GM21423 (cell line): Measurements from ENCODE around the gene ADCY1.
"Not testable (repeated sequence)": the region's sequence is repeated elsewhere in the genome, so short reads cannot be mapped to it uniquely, and the experiment has no call there.

Experiments used
- ATAC-seq: cut with Tn5 transposase; IDR thresholded peaks from one replicate; pipeline ENCODE4 v1.9.1; 2021; ENCODE audit warnings: mild to moderate bottlenecking, moderate library complexity; ENCODE audit not compliant: unreplicated experiment

ADCY1 gene

GRCh38 chr7:45708046-45708950 lies 134.1 kb downstream of the ADCY1 start:
- ATAC-seq: no peak

DNA sequence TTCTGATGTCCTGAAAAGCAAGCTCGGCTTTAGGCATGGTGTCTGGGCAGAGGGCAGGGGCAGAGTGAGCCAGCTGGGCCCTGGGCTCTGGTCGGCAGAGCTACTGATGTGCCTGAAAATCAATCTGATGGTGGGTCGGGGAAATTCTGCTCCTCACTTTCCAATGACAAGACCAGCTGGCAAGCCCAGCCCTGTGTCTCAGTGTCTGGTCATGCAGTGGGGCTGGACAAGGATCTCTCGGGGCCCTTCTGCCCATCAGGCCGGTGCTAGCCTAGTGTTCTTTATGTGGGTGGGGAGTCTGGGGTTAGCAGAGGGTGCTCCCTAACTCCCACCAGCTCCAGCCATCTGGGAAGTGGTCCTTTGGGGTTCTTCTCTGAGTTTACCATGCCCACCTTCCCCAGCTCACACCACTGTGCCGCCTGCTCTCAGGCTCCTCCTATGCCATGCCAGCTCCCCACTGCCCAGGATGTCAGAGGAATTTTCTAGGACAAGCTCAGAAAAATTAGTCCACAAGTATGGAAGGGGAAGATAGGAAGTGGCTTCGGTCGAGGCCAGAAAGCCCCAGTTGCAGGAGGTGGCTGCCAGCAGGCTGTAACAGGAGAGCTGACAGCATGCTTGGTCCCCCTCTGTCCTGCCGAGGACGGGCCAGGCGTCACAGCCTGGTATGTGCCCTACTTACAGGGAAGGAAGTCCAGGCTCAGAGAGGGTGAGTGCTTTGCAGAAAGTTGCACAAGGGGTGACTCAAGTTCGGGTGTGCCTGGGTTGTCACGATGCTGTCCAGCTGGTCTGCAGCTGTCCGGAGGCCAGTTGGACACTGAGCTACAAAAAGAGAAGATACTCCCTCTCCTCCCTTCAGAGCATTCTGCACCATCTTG lies 135.2 kb downstream of the ADCY1 start:
- no peak for ATAC-seq

DNA sequence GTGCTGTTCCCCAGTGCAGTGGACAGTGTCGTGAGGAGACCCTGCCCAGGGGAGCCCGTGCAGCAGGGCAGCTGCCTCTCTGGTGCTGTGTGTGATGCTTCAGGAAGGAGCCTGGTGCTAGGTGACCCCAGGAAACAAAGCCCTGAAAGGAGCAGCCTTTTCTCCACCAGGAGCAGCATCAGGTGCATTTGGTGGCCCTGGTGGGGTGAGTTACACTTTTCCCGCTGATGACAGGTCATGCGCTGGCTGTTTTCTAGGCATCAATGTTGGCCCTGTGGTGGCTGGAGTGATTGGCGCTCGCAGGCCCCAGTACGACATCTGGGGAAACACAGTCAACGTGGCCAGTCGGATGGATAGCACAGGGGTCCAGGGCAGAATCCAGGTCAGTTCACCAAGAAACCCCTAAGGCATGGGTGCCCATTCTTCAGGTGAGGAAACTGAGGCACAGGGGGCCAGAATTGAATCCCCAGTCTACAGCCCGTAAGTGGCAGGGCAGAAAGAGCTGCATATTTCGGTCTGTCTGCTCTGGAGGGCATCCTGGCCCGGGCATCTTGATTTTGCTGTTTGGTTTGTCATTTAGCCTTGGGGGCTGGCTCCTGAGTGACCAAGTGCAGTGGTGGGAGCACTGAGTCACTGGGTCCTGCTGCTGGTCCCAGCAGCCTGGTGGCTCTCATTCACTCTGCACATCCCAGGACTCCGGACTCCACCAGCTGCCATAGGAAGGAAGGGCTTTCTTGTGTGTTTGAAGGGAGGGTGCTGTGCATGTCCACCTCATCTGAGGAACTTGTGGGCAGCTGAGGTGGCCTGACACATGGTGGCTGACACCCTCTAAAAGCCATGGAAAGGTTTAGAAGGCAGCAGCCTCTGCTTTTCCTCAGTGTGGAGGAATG lies 136.3 kb downstream of the ADCY1 start:
- ATAC-seq: no peak

DNA sequence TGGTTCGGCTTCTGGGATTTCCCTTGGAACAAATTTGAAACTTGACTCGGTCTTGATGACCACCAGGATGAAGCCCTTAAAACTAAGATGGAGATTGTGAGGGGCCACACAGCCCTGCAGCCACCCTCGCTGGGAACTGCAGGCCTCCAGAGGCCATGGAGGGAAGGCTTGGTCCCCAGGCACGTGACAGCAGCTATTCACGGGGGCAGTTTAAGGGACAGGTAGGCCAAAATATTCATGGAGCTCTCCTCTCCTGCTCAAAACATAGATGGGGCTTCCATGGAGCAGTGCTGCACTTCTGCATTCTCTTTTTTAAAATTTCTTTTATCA lies 137.0 kb downstream of the ADCY1 start:
- ATAC-seq: no peak

DNA sequence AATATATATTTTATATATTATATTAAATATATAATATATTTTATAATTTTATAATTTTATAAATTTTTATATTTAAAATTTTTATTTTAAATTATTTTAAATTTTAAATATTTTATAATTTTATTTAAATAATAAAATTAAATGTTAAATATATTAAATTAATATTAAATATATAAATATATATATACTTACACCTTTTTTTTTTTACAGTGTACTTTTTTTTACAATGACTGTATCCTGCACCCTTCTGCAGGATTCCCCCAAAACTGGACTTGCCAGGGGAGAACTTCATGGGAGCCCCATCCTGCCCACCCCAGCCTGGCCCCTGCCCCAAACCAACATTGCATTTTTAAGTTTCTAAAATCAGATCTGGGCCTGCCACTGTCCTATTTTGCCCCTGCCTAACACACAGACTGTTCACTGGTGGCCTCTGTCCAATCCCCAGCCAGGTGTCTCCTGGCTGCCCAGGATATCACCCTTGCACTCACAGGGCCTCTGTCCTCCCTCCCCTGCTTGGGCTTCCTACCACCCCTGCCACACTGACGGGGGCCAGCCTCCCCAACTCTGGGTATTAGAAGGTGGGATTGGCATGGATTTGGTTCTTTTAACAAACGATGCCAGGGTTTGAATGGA lies 138.0 kb downstream of the ADCY1 start:
- no peak for ATAC-seq

DNA sequence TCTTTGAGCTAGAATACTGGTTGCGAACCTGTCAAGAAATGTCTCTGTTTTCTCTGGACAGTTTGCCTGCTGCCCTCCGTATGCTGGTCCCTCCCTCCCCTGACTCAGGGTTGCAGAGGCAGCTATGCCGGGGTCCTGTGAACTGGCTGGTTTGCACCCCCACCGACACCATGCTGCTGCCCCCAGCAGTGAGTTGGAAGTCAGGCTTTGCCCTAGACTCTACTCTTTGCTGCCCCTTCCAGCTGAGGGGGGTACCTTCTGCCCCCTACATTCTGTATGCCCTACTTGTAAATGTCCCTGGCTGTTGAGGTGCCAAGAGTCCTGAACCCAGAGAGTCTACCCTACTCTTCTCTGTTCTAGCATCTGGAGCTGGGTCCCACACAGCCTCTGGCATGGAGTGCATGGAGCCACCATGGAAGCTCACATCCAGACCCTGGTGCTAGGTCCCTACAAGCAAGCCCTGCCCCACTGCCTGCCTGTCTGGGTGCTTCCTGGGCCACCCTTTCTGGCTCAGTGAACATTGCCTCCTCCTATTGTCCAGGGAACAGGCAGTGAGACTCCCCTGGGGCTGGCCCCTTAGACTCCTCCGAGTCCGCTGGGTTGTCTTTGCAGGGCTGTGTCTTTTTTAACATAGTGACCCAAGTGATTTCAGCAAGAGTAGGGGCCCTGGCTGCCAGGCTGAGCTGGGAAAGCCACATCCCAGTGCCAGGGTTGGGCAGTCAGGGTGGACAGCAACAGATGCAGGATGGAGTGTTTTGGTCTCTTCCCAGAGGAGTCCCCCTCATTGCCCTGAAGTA lies 138.9 kb downstream of the ADCY1 start:
- ATAC-seq: no peak

DNA sequence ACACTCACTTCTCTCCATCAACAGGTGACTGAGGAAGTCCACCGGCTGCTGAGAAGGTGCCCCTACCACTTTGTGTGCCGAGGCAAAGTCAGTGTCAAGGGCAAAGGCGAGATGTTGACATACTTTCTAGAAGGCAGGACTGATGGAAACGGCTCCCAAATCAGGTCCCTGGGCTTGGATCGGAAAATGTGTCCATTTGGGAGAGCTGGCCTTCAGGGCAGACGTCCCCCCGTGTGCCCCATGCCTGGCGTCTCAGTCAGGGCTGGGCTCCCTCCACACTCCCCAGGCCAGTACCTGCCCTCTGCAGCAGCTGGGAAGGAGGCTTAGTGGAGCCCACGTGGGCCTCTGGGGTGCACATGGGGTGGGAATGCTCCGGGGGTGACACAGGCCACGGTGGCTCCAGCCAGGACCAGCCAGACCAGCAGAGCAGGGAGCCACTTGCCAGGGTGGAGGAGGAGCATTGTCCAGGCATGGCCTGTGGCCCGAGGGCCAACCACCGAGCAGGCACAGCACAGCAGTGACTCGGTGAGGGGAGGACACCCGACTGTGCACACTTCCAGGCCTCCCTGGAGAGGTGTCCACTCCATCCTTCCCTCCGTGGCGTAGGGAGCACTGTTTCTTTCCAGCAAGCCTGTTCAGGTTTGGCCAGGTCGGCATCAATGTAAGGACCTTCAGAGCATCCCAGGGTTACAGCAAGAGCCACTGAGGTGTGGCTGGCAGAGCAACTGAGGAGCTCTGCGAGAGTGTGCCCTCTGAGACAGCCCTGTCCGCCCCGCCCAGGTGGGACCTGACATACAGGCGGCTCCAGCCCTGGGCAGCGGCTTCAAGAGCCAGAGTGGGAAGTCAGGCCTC lies 139.7 kb downstream of the ADCY1 start:
- ATAC-seq: no peak

DNA sequence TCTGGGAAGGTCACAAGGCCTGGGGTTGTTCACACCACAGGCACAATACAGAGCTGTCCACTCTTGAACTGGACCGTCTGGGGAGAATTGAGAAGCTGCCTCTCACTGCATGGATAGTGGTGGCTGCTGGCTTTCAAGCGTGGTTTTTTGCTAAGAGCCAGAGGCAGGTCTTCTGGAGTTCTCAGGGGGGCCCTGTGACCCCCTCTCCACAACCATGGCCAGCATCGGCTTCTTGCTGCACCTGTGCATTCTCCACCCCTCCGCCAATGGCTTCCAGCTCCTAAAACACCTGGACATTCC lies 140.3 kb downstream of the ADCY1 start:
- no peak for ATAC-seq

DNA sequence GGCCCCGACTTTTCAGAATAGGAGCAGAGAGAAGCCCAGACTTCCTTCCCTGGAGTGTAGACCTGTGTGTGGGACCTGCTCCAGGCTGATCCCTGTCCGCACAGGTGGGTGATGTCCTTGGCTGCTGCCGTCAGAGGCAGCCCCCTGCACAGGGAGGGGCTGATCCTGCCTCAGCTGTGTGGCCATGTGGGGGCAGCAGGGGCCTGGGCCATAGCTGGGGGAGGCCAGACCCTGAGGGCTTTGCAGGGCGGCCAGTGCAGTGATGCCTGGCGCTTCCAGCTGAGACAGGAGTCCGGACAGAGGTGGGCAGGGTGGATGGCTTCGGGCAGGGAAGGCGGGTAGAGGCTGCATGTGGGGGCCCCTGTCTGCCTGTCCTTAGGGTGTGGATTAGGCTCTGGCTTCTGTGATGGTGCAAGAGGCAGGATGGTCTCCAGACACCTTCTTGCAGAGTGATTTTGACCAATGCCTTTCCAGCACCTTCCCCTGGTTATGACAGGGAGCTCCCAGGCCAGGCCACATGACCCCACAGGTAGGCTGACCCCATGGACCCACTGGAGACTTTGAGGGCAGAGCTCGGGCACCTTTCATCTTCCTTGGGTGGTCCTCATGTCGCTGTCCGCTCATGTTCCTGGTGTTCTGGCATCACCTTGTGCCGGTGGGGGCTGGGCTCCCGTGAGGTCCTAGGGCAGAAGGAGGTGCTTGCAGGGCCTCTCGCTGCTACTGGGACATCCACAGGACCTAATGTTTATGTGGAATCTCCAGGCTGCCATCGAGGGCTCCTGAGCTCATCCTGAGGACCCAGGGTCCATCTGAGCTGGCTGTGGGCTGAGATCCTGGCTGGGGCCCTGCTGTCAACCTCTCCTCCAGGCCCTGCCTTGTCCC lies 141.5 kb downstream of the ADCY1 start:
- no peak for ATAC-seq

DNA sequence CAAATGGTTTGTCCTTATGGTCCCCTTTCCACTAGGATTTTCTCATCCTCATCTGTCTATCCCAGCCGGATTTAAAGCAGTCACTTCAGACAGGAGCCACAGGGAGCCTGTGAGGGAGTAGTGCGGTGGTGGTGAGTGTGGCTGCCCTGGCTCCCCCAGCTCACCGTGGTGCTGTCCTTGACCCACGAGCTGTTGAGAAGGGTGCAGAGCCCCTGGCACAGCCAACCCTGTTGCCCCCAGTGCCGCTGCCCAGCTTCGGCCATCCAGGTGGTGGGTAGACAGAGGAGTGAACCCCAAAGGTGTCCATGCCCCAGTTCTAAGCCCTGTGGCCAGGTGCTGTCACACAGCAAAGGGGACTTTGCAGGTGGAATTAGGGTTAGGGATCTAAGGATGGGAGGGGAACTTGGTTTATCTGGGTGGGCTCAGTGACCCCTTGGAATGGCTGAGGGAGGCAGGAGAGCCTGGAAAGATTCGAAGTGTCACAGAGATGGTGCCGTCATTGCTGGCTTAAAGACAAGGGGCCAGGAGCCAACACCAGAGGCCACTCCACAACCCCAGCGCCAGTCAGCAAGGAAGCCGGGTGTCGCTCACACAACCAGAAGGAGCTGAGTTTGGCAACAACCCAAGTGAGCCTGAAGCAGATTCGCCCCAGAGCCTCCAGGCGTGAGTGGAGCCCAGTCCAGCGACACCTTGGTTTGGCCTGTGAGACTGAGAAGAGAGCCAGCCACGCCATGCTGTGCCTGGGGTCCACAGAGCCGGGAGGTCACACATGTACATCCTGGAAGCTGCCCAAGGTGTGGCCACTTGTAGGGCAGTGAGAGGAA lies 142.4 kb downstream of the ADCY1 start:
- ATAC-seq: no peak

DNA sequence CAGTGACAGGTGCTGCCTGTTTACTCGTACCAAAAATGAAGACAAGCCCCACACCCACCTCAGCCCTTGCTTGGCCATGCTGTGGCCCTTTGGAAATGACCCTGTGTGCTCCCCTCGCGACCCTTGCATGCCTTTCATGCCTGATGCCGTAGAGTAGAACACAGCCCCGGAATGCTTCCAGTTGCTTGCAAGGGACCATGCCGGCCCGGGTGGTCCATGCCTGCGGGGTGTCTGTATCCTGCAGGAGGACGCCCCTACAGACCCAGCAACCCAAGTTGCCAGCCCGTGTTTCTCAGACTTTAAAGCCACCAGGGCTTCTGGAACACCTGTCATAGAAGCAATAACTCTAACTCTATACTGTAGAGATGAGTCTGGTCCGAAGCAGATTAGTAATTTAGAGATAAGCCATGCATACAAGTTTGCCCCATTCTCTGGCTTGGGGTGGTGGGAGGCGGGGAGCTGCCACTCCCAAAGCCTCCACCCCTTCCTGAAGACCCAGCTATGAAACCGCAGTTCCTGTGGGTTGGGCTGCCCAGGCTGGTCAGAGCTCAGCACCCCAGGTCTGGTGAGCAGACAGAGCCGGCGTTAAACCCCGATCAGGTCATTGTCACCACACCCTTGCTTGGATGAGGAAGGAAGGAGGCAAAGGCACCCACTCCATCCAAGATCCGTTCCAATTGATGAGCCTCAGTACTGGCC lies 143.5 kb downstream of the ADCY1 start:
- no peak for ATAC-seq

- ATAC-seq: no peak
These were observed 144.5 kb downstream of the ADCY1 start for GRCh38 chr7:45718464-45719330.

GRCh38 chr7:45720989-45721388 lies 146.8 kb downstream of the ADCY1 start:
- no peak for ATAC-seq

GRCh38 chr7:45721686-45722598 lies 147.8 kb downstream of the ADCY1 start:
- no peak for ATAC-seq

GRCh38 chr7:45725231-45725630 lies 151.1 kb downstream of the ADCY1 start:
- not testable (repeated sequence) for ATAC-seq
